RWPE2 (cell line): ENCODE measurements around the gene WWOX.

Experiments used
- ATAC-seq: fragments of 200-7000 bp; cut with Tn5 transposase; 3 replicates; pipeline ENCODE4 v1.9.1; 2021; ENCODE audit warnings: low read depth
- DNase-seq: peaks from one replicate; pipeline ENCODE4 v3.0.0-alpha.2; 2020; ENCODE audit warnings: low spot score
- H3K27ac ChIP-seq: fragments of 450-650 bp; 2 replicates; pipeline ENCODE4 v1.5.1; 2017; ENCODE audit warnings: mild to moderate bottlenecking; ENCODE audit not compliant: poor library complexity, severe bottlenecking
- H3K27me3 ChIP-seq: fragments of 250-450 bp; sonication (Bioruptor Pico); 2 replicates; pipeline ENCODE4 v1.5.1; 2021; ENCODE audit warnings: mild to moderate bottlenecking, moderate library complexity; ENCODE audit not compliant: insufficient read depth, poor library complexity, severe bottlenecking
- H3K36me3 ChIP-seq: fragments of 250-450 bp; sonication (Bioruptor Pico); 2 replicates; pipeline ENCODE4 v1.5.1; 2020; ENCODE audit warnings: low read depth, mild to moderate bottlenecking, moderate library complexity
- H3K4me1 ChIP-seq: fragments of 250-450 bp; sonication (Bioruptor Pico); 2 replicates; pipeline ENCODE4 v1.5.1; 2021; ENCODE audit warnings: mild to moderate bottlenecking, moderate library complexity; ENCODE audit not compliant: insufficient read depth, poor library complexity, severe bottlenecking
- H3K4me3 ChIP-seq: fragments of 250-450 bp; sonication (Bioruptor Pico); 2 replicates; pipeline ENCODE4 v1.5.1; 2021; ENCODE audit warnings: mild to moderate bottlenecking, moderate library complexity; ENCODE audit not compliant: severe bottlenecking
- H3K9me3 ChIP-seq: fragments of 250-450 bp; sonication (Bioruptor Pico); 2 replicates; pipeline ENCODE4 v1.5.1; 2021; ENCODE audit warnings: mild to moderate bottlenecking, moderate library complexity; ENCODE audit not compliant: severe bottlenecking
- TF ChIP-seq, protein P1 (sequence below): fragments of 450-650 bp; IDR thresholded peaks from one replicate; pipeline ENCODE4 v1.5.1; 2017; ENCODE audit warnings: mild to moderate bottlenecking, moderate library complexity; ENCODE audit not compliant: poor library complexity, severe bottlenecking

The WWOX gene

GRCh38 chr16:79188115-79188738, 1088.8 kb downstream of the WWOX start:
- DNase-seq (no peak), ATAC-seq (no peak)
- H3K36me3 ChIP-seq = no peaks in the 10 kb centered on the region

GRCh38 chr16:79188739-79189122, 1089.3 kb downstream of the WWOX start:
- no peaks in the 10 kb centered on the region for H3K27me3 ChIP-seq
- H3K9me3 ChIP-seq = no peaks in the 10 kb centered on the region
- H3K4me3 ChIP-seq = no peak overlapping the region
- ATAC-seq = no peak
- no peaks in the 10 kb centered on the region for H3K4me1 ChIP-seq
- no peak overlapping the region for H3K27ac ChIP-seq
- DNase-seq = no peak
- TF ChIP-seq, protein P1, sequence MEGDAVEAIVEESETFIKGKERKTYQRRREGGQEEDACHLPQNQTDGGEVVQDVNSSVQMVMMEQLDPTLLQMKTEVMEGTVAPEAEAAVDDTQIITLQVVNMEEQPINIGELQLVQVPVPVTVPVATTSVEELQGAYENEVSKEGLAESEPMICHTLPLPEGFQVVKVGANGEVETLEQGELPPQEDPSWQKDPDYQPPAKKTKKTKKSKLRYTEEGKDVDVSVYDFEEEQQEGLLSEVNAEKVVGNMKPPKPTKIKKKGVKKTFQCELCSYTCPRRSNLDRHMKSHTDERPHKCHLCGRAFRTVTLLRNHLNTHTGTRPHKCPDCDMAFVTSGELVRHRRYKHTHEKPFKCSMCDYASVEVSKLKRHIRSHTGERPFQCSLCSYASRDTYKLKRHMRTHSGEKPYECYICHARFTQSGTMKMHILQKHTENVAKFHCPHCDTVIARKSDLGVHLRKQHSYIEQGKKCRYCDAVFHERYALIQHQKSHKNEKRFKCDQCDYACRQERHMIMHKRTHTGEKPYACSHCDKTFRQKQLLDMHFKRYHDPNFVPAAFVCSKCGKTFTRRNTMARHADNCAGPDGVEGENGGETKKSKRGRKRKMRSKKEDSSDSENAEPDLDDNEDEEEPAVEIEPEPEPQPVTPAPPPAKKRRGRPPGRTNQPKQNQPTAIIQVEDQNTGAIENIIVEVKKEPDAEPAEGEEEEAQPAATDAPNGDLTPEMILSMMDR = no peak
- no peaks in the 10 kb centered on the region for H3K36me3 ChIP-seq

More at GRCh38 chr16:79188115-79188738, 1088.8 kb downstream of the WWOX start:
- no peaks in the 10 kb centered on the region for H3K4me1 ChIP-seq
- H3K9me3 ChIP-seq = no peaks in the 10 kb centered on the region
- no peaks in the 10 kb centered on the region for H3K27me3 ChIP-seq
- H3K27ac ChIP-seq = no peak overlapping the region
- TF ChIP-seq, protein P1 = no peak
- no peak overlapping the region for H3K4me3 ChIP-seq

DNA sequence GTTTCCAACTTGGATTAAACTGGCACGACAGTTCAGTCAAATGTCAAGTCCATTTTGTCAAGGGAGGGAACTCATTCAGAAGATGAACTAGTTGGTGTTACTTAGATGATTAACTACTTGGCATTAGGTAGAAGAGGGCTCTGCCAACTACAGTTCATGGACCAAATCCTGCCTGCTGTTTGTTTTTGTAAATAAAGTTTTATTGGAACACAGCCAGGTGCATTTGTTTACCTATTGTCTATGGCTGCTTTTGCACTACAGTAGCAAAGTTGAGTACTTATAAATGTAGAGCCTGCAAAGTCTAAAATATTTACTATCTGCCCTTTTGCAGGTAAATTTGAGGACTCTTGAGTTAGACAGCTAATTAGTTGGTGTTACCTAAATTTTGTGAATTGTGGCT, 1091.1 kb downstream of the WWOX start:
- Histone ChIP-seq H3K36me3 (no peaks in the 10 kb centered on the region), H3K9me3 (no peaks in the 10 kb centered on the region), H3K4me1 (no peaks in the 10 kb centered on the region), H3K27ac (no peak overlapping the region), H3K27me3 (peaks cover 2% of the 10 kb centered on the region), H3K4me3 (no peak overlapping the region)
- ATAC-seq = no peak
- TF ChIP-seq, protein P1 = no peak
- DNase-seq = no peak

- Histone ChIP-seq H3K9me3 (no peaks in the 10 kb centered on the region), H3K4me1 (no peaks in the 10 kb centered on the region), H3K27me3 (peaks cover 9% of the 10 kb centered on the region), H3K36me3 (no peaks in the 10 kb centered on the region), H3K27ac (no peak overlapping the region), H3K4me3 (no peak overlapping the region)
- TF ChIP-seq, protein P1 = no peak
- ATAC-seq (no peak), DNase-seq (no peak)
These were observed 1092.5 kb downstream of the WWOX start for GRCh38 chr16:79191933-79192332.

- Histone ChIP-seq H3K27me3 (peaks cover 9% of the 10 kb centered on the region), H3K4me1 (no peaks in the 10 kb centered on the region), H3K9me3 (no peaks in the 10 kb centered on the region), H3K36me3 (no peaks in the 10 kb centered on the region), H3K27ac (no peak overlapping the region), H3K4me3 (no peak overlapping the region)
- no peak for ATAC-seq
- no peak for DNase-seq
- TF ChIP-seq, protein P1 = no peak
These were observed 1093.5 kb downstream of the WWOX start for GRCh38 chr16:79192904-79193303.
